BLaER1 treated with 17β-estradiol and CSF1 and Interleukin-3, amounts not matched to agents 10 nM and 100 nM (cell line): ENCODE data around the gene MIGA2.

Source experiments
- H3K27ac ChIP-seq, 11 experiments: shearing (Covaris generic); formaldehyde crosslinking; 2 replicates each; pipeline ENCODE4 v1.8.1; 2022
- H3K27me3 ChIP-seq, 11 experiments: shearing (Covaris generic); formaldehyde crosslinking; 2 replicates each; pipeline ENCODE4 v1.8.1; 2022
- H3K36me3 ChIP-seq, 11 experiments: shearing (Covaris generic); formaldehyde crosslinking; 2 replicates each; pipeline ENCODE4 v1.8.1; 2022
- H3K4me1 ChIP-seq, 10 experiments: shearing (Covaris generic); formaldehyde crosslinking; 2 replicates each; pipeline ENCODE4 v1.8.1; 2022
- H3K4me2 ChIP-seq, 11 experiments: shearing (Covaris generic); formaldehyde crosslinking; 2 replicates each; pipeline ENCODE4 v1.8.1; 2022
- H3K4me3 ChIP-seq, 10 experiments: shearing (Covaris generic); formaldehyde crosslinking; 2 replicates each; pipeline ENCODE4 v1.8.1; 2022
- H3K9ac ChIP-seq, 11 experiments: shearing (Covaris generic); formaldehyde crosslinking; 2 replicates each; pipeline ENCODE4 v1.8.1; 2022
- H3K9me3 ChIP-seq, 11 experiments: shearing (Covaris generic); formaldehyde crosslinking; replicated peaks in 1 of 11; 2 replicates each; pipeline ENCODE4 v1.8.1; 2022
- H4K20me1 ChIP-seq, 11 experiments: shearing (Covaris generic); formaldehyde crosslinking; 2 replicates each; pipeline ENCODE4 v1.8.1; 2022
- Cebpa-rat ChIP-seq, 11 experiments: shearing (Covaris generic); IDR thresholded peaks; 2 replicates each; pipeline ENCODE4 v1.8.1; 2022

Gene MIGA2

DNA sequence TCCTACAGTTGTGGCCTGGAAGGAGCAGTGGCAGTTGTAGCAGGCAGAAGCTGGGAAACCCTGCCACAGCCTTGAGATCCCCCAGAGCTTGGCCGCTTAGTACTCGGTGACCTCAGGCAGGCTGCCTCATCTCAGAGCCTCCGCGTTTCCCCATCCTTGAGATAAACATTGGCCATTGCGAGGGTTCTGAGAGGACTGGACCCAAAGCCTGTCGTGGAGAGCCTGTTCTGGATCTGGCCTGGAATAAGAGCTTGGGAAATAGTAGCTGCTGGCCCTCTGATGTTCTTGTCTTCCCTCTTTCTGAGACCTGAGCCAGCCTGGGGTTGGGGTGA is 1.3 kb downstream of the MIGA2 start:
- Histone ChIP-seq H3K4me2 (peak overlapping the region; percentile 86 to 99 (median 97)), H3K27ac (peak overlapping the region in 8 of 11 experiments; percentile 10 to 84 (median 70); a peak in 11 of 22 replicates)

DNA sequence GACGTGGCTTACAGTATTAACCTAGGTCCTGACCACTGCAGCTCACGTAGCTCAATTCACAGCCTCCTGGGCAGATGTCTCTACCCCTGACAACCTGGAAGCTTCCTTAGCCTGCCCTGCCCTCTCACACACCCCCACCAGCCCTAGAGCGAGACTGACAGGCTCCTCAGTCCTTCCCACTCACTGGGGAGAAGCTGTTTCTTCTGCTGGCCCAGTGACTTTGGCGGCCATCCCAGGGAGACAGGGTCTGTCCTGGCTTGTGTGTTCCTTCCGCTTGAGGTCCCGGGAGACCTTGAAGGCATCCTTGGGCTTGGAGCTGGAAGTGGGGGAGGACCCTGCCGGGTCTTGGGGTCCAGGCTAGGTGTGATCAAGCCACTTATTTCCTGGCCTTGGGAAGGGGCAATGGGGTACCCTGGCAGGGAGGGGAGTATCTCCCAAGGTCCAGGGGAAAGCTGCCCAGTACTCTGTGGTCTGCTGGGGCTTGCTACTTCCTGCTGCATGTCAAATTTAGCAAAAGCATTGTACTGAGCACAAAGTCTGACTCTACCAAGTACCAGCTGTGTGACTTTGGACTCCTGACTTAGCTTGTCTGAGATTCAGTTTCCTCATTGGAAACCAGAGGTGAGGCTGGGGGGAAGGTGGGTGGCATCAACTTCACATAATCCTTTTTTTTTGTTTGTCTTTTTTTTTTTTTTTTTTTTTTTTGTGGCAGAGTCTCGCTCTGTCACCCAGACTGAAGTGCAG is 1.9 kb downstream of the MIGA2 start:
- Histone ChIP-seq H3K36me3 (peaks cover 27 to 41% (median 36%) of the 10 kb centered on the region in 11 experiments), H3K4me3 (peak overlapping the region; percentile 85 to 98 (median 94); a peak in 16 of 20 replicates), H4K20me1 (peaks cover 0 to 55% (median 40%) of the 10 kb centered on the region in 11 experiments; a peak in 18 of 22 replicates), H3K9ac (peak overlapping the region; percentile 72 to 91 (median 86)), H3K4me1 (peaks cover 25 to 33% (median 27%) of the 10 kb centered on the region in 10 experiments), H3K9me3 (no peaks in the 10 kb centered on the region), H3K4me2 (peak overlapping the region; percentile 86 to 99 (median 97)), H3K27me3 (no peaks in the 10 kb centered on the region), H3K27ac (peak overlapping the region in 7 of 11 experiments; percentile 10 to 84 (median 79); a peak in 7 of 22 replicates)
- no peak for TF ChIP-seq Cebpa-rat (IDR thresholded peaks at IDR 0.05)

More for the DNA sequence above, 1.3 kb downstream of the MIGA2 start:
- Histone ChIP-seq H3K4me1 (peaks cover 25 to 33% (median 27%) of the 10 kb centered on the region in 10 experiments), H4K20me1 (peaks cover 0 to 55% (median 40%) of the 10 kb centered on the region in 11 experiments; a peak in 18 of 22 replicates), H3K4me3 (peak overlapping the region; percentile 85 to 98 (median 94)), H3K27me3 (no peaks in the 10 kb centered on the region), H3K9me3 (no peaks in the 10 kb centered on the region), H3K36me3 (peaks cover 24 to 35% (median 31%) of the 10 kb centered on the region in 11 experiments), H3K9ac (peak overlapping the region; percentile 72 to 91 (median 86))
- TF ChIP-seq Cebpa-rat (IDR thresholded peaks at IDR 0.05), result no peak

DNA sequence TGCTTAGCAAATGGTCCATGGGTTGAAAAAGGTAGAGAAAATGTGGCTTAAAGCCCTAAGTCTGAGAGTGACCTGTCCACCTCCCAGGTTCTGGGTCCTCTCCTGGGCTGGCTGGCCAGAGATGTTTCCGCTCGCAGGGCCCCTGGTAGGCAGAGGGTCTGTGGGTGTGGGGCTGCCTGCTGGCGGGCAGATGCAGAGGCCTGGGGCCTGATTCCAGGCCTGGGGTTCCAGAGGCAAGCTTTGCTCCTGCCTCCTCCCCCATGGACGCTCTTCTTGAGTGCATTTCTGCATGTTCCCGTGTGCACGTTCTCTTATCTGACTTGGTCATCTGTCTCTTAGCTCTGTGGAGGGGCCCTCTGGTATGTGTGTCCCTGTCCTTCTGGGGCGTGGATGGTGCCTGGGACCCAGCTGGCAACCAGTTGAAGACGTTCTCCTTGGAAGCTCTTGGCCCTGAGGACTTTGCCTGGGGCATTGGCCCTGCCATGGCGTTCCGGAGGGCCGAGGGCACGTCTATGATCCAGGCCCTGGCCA is 3.8 kb downstream of the MIGA2 start:
- Histone ChIP-seq H3K4me3 (no peak overlapping the region), H3K9me3 (no peaks in the 10 kb centered on the region), H3K27me3 (no peaks in the 10 kb centered on the region), H4K20me1 (peaks cover 0 to 57% (median 40%) of the 10 kb centered on the region in 11 experiments; a peak in 18 of 22 replicates), H3K27ac (no peak overlapping the region), H3K4me1 (peaks cover 25 to 33% (median 27%) of the 10 kb centered on the region in 10 experiments), H3K4me2 (no peak overlapping the region), H3K9ac (peak overlapping the region in 2 of 11 experiments; percentile 23 to 31; a peak in 2 of 22 replicates), H3K36me3 (peaks cover 46 to 60% (median 55%) of the 10 kb centered on the region in 11 experiments)
- TF ChIP-seq Cebpa-rat (IDR thresholded peaks at IDR 0.05), result no peak

GRCh38 chr9:129042016-129042415 is 5.6 kb downstream of the MIGA2 start:
- Histone ChIP-seq H3K9me3 (no peaks in the 10 kb centered on the region), H3K36me3 (peaks cover 59 to 78% (median 71%) of the 10 kb centered on the region in 11 experiments), H4K20me1 (peaks cover 0 to 54% (median 36%) of the 10 kb centered on the region in 11 experiments; a peak in 18 of 22 replicates), H3K27ac (no peak overlapping the region), H3K4me3 (no peak overlapping the region), H3K27me3 (no peaks in the 10 kb centered on the region), H3K4me1 (peaks cover 19 to 23% (median 21%) of the 10 kb centered on the region in 10 experiments), H3K9ac (no peak overlapping the region; a peak in 1 of 22 replicates), H3K4me2 (no peak overlapping the region)
- TF ChIP-seq Cebpa-rat (IDR thresholded peaks at IDR 0.05), result no peak

GRCh38 chr9:129052592-129052991 is 16.2 kb downstream of the MIGA2 start:
- Histone ChIP-seq H3K4me1 (peaks cover 0 to 4% (median 1%) of the 10 kb centered on the region in 10 experiments; a peak in 9 of 20 replicates), H3K27ac (no peak overlapping the region), H4K20me1 (peaks cover 0 to 12% (median 0%) of the 10 kb centered on the region in 11 experiments; a peak in 5 of 22 replicates), H3K36me3 (peaks cover 84 to 100% (median 94%) of the 10 kb centered on the region in 11 experiments), H3K4me2 (no peak overlapping the region), H3K27me3 (no peaks in the 10 kb centered on the region), H3K9ac (no peak overlapping the region), H3K9me3 (no peaks in the 10 kb centered on the region), H3K4me3 (no peak overlapping the region)
- no peak for TF ChIP-seq Cebpa-rat (IDR thresholded peaks at IDR 0.05)

DNA sequence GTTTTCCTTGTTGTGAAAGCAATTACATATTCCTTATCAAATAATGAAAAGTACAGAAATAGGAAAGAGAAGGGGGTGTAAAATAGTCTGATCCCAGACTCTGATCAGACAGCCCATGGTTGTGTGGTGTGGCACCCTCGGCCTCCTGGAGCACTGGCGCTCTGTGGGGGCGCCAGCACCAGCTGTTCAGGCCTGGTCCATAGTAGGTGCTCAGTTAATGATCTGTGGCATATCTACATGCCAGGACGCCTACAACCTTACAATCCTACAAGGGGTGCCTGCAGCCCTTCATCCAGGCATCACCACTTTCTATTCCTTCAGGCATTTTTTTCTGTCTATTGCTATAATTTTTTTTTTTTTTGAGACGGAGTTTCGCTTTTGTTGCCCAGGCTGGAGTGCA is 16.6 kb downstream of the MIGA2 start:
- Histone ChIP-seq H3K36me3 (peaks cover 80 to 100% (median 91%) of the 10 kb centered on the region in 11 experiments), H3K4me1 (peaks cover 0 to 8% (median 6%) of the 10 kb centered on the region in 10 experiments; a peak in 14 of 20 replicates), H3K9me3 (no peaks in the 10 kb centered on the region), H3K27me3 (no peaks in the 10 kb centered on the region), H3K9ac (no peak overlapping the region), H3K27ac (no peak overlapping the region), H3K4me2 (no peak overlapping the region), H4K20me1 (peaks cover 0 to 12% (median 0%) of the 10 kb centered on the region in 11 experiments; a peak in 5 of 22 replicates), H3K4me3 (no peak overlapping the region)
- TF ChIP-seq Cebpa-rat (IDR thresholded peaks at IDR 0.05), result no peak

DNA sequence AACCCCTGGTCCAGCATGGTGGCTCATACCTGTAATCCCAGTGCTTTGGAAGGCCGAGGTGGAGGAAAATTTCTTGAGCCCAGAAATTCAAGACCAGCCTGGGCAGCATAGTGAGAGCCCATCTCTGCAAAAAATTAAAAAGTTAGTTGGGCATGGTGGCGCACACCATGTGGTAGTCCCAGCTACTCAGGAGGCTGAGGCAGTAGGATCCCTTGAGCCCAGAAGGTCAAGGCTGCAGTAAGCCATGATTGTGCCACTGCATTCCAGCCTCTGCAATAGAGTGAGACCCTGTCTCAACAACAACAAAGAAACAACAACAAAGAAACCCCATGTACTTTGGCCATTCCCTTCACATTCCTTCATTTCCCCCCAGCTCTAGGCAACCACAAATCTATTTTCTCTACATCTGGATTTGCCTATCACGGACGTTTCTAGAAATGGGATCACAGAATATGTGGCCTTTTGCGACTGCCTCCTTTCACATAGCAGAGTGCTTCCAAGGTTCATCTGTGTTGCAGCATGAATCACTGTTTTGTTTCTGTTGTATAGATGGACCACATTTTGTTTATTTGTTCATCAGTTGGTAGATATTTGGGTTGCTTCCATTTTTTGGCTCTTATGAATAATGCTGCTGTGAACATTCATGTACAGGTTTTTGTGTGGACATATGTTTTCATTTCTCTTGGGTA is 17.9 kb downstream of the MIGA2 start:
- Histone ChIP-seq H3K27ac (no peak overlapping the region), H3K9me3 (no peaks in the 10 kb centered on the region), H3K4me1 (peaks cover 0 to 21% (median 14%) of the 10 kb centered on the region in 10 experiments; a peak in 14 of 20 replicates), H3K4me2 (no peak overlapping the region), H3K36me3 (peaks cover 73 to 100% (median 86%) of the 10 kb centered on the region in 11 experiments), H4K20me1 (peaks cover 0 to 5% (median 0%) of the 10 kb centered on the region in 11 experiments; a peak in 5 of 22 replicates), H3K4me3 (no peak overlapping the region), H3K9ac (no peak overlapping the region), H3K27me3 (no peaks in the 10 kb centered on the region)
- TF ChIP-seq Cebpa-rat (IDR thresholded peaks at IDR 0.05), result no peak

DNA sequence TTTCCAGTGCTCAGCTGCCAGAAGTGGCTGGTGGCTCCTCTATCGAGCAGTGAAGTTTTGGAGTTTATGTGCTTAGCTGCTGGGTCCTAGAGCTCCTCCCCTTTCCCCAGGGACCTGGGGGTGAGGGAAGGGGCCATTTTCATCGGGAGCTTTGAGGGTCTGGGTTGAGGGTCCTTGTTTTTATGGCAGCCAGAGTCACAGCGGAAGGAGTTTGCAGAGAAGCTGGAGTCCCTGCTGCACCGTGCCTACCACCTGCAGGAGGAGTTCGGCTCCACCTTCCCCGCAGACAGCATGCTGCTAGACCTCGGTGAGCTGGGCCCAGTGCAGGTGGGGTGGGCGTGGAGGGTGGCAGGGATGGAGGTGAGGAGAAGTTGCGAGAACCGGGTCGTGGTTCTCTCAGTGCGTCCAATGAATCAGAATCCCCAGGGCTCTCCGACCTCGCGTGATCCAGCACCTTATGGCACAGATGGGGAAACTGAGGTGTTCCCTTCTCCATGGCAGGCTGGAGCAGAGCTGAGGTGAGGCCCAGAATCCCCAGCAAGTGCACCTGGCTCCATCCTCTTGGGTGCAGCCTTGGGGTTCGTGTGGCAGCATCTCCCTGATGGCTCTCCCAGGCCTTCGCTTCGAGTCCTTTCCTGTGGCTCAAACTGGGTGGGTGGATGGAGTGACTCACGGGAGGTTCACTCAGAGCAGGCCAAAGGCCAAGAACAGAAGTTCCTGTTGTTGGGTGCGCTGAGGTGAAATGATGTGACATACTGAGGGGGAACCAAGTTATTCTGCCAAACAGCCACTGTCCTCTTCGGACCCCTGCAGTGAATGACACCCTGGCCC is 22.8 kb downstream of the MIGA2 start:
- H3K9me3 ChIP-seq, result no peaks in the 10 kb centered on the region
- H3K4me2 ChIP-seq, result peak overlapping the region in 5 of 11 experiments; percentile 44 to 75 (median 65); a peak in 9 of 22 replicates

More for the DNA sequence above, 22.8 kb downstream of the MIGA2 start:
- H3K36me3 ChIP-seq, result peaks cover 76 to 100% (median 86%) of the 10 kb centered on the region in 11 experiments
- H4K20me1 ChIP-seq, result peaks cover 0 to 10% (median 0%) of the 10 kb centered on the region in 11 experiments; a peak in 4 of 22 replicates
- peaks cover 0 to 32% (median 17%) of the 10 kb centered on the region in 10 experiments; a peak in 14 of 20 replicates for H3K4me1 ChIP-seq
- H3K27me3 ChIP-seq, result no peaks in the 10 kb centered on the region
- H3K9ac ChIP-seq, result peak overlapping the region in 6 of 11 experiments; percentile 11 to 48 (median 24); a peak in 5 of 22 replicates
- peak overlapping the region in 3 of 11 experiments; percentile 16 to 48 (median 38); a peak in 5 of 22 replicates for H3K27ac ChIP-seq
- no peak for TF ChIP-seq Cebpa-rat (IDR thresholded peaks at IDR 0.05)
- H3K4me3 ChIP-seq, result no peak overlapping the region
